NCI-H774 (cell line): ENCODE data around the gene KLHL11.
"Not testable (repeated sequence)": the region's sequence is repeated elsewhere in the genome, so short reads cannot be mapped to it uniquely, and the experiment has no call there.

ENCODE experiments used
- DNase-seq: peaks from one replicate; lab custom pipeline; 2025; lab: John Stamatoyannopoulos, UW

Gene KLHL11

GRCh38 chr17:41837761-41838538, 27.3 kb downstream of the KLHL11 start, which contains the start of gene KLHL10:
TSS of gene KLHL10 (plus strand) at chr17:41837825. CDS start at chr17:41837933, 108 bp downstream.
- no peak for DNase-seq

DNA sequence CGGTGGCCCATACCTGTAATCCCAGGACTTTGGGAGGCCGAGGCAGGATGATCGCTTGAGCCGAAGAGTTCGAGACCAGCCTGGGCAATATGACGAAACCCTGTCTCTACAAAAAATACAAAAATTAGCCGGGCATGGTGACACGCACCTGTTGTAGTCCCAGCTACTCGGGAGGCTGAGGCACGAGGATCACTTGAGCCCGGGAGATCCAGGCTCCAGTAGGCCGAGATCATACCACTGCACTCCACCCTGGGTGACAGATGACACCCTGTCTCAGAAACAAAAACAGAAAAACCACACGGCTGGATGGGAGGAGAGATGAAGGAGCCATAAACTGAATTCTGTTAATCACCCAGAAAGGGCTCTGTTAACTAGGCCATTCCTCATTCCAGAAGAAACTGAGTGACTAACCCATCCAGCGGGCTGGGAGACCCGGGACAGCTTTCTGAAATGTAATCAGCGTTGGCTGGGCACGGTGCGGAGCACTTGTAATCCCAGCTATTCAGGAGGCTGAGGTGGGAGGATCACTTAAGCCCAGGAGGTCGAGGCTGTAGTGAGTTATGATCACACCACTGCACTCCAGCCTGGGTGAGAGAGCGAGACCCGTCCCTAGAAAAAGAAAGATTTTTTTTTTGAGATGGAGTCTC, 28.6 kb downstream of the KLHL11 start:
- DNase-seq = no peak

DNA sequence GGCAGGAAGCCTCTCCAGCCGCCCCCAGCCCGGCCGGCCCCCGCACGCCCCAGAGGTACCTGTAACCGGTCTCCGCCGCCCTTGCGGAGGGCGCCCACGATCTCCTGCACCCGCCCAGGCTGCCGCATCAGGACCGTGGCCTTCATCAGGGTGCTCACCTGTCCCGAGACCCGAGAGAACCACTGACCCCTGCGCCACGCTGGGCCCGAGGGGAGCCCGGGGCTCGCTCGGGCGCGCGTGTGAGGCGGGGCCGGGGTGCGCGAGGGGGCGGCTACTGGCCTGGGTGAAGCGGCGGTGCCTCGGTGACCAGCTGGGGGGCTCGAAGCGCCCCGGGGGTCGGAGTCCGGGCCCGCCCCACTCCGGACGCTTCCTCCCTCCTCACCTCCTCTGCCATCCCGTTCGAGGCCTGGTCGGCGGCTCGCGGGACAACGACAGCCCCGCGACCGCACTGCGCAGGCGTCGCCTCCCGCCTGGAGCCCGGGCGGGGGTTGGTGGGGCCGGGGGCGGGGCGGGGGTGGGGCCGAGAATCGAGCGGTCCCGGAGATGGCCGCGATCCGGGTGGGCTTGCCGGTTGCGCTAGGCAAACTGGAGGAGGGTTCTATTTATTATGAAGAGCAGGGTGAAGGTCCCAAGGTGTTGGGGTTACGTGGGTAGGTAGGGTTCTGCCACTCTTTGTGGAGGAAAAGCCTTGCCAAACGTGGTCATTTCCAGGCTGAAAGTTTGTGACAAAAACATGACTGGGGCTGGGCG, 29.2 kb downstream of the KLHL11 start, which contains the start of gene NT5C3B:
Gene NT5C3B (minus strand): TSS at position 433 of the 750 bp plus-strand sequence. CDS start 39 bp downstream, at position 394.
- DNase-seq = peak; percentile 59

- DNase-seq = no peak
Observed at GRCh38 chr17:41835214-41835799, 29.9 kb downstream of the KLHL11 start.

DNA sequence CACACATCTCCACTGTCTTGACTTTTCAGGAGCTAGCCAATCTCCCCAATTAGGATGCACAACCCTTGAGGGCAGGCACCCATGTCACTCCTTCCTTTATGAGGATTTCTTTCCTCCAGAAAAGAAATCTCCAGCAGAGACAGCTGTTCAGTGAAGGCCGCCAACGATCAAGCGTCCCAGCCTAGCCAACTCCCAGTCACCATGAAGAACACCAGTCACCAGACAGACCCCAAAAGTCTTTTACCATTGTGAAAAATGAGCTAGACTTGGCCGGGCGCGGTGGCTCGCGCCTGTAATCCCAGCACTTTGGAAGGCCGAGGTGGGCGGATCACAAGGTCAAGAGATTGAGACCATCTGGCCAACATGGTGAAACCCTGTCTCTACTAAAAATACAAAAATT, 35.3 kb downstream of the KLHL11 start:
- not testable (repeated sequence) for DNase-seq

GRCh38 chr17:41825175-41825845, 39.9 kb downstream of the KLHL11 start:
- no peak for DNase-seq

- no peak for DNase-seq
Observed at GRCh38 chr17:41824086-41824485, 41.1 kb downstream of the KLHL11 start.

DNA sequence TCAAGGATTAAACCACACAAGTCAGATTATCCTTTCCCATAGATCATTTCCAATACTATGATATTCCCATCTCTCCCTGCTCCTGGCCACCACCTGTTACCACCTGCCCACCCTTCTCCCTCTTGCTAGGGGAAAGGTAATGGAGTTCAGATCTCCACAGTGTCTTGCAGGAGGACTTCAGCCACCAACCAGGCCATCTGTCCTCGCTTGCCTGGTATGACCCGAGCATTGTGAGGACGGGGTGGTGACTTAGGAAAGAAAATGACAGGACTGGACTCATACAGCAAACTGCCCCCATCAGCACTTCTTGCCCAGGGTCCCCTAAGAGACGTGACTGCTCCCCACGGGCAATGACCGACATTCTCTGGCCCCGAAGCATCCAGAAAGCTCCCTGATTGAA, 41.6 kb downstream of the KLHL11 start:
- no peak for DNase-seq

DNA sequence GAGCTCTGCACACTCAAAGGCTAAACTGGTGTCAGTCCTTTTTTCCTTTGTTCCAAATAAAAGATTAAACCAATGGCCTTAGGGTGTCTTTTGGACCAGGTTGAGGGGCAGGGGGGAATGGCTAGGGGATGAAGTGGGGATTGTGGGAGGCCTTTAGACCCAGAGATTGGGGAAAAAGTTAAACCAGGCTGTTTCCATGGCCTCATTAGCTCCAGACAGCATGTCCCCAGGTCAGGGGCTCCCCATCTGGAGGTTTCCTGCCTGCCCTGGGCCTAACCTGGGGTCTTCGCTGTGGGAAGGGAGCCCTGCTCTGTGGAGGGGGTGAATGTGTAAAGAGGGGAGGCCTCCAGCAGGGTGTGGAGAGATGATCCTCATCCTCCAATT, 42.1 kb downstream of the KLHL11 start:
- DNase-seq = no peak

DNA sequence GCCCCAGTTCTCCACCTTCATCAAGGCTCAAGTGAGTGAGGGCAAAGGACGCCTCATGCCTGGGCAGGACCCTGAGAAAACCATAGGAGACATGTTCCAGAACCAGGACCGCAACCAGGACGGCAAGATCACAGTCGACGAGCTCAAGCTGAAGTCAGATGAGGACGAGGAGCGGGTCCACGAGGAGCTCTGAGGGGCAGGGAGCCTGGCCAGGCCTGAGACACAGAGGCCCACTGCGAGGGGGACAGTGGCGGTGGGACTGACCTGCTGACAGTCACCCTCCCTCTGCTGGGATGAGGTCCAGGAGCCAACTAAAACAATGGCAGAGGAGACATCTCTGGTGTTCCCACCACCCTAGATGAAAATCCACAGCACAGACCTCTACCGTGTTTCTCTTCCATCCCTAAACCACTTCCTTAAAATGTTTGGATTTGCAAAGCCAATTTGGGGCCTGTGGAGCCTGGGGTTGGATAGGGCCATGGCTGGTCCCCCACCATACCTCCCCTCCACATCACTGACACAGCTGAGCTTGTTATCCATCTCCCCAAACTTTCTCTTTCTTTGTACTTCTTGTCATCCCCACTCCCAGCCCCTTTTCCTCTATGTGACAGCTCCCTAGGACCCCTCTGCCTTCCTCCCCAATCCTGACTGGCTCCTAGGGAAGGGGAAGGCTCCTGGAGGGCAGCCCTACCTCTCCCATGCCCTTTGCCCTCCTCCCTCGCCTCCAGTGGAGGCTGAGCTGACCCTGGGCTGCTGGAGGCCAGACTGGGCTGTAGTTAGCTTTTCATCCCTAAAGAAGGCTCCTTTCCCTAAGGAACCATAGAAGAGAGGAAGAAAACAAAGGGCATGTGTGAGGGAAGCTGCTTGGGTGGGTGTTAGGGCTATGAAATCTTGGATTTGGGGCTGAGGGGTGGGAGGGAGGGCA, 42.7 kb downstream of the KLHL11 start:
- no peak for DNase-seq

- no peak for DNase-seq
Observed at GRCh38 chr17:41821776-41822175, 43.4 kb downstream of the KLHL11 start.

DNA sequence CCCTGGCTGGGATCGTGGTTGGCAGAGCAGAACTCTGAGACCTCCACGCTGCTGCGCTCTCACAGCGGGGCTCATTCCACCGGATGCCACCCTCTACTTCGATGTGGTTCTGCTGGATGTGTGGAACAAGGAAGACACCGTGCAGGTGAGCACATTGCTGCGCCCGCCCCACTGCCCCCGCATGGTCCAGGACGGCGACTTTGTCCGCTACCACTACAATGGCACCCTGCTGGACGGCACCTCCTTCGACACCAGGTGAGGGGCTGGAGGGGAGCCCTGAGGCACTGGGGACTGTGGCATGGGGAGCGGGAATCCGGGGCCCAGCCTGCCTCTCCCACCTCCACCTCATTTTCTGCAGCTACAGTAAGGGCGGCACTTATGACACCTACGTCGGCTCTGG, 47.2 kb downstream of the KLHL11 start:
- no peak for DNase-seq

GRCh38 chr17:41816637-41817320, 48.4 kb downstream of the KLHL11 start:
- no peak for DNase-seq

DNA sequence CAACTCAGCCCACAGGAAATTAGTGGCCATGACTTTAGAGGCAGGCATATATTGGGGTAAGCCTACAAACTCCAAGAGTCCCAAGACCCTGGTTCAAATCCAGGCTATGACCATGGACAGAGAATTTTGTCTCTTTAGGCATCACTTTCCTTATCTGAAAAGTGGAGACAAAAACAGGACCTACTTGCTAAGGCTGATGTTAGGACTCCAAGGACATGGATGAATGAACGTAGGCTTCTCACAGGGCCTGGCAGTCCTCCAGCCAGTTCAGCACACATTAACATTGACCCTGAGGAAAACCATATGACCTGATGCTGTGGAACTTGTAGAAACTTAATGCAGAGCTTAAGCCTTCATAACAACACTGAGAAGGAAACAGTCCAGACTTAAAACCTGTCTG, 51.0 kb downstream of the KLHL11 start:
- no peak for DNase-seq

GRCh38 chr17:41813699-41814124, 51.5 kb downstream of the KLHL11 start:
- DNase-seq = no peak

DNA sequence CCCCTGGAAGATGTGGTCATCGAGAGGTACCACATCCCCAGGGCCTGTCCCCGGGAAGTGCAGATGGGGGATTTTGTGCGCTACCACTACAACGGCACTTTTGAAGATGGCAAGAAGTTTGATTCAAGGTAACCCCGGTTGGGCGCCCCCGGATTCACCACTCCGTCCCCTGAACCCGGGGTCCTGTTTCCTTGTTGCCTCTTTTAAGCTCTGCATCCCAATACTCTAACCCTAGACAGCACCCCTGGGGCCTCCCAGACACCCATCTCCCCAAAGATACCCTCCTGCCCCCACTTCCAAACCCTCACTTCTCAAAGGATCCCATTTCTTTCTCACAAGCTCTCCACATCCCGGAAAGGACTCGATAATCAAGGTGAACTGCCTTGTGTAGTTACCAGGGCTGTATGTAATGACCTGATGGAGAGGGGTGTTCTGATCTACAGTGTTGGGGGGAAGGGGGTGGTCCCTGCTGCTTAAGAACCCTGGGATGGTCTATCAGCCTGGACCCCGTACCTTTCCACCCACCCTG, 52.0 kb downstream of the KLHL11 start:
- DNase-seq = no peak

DNA sequence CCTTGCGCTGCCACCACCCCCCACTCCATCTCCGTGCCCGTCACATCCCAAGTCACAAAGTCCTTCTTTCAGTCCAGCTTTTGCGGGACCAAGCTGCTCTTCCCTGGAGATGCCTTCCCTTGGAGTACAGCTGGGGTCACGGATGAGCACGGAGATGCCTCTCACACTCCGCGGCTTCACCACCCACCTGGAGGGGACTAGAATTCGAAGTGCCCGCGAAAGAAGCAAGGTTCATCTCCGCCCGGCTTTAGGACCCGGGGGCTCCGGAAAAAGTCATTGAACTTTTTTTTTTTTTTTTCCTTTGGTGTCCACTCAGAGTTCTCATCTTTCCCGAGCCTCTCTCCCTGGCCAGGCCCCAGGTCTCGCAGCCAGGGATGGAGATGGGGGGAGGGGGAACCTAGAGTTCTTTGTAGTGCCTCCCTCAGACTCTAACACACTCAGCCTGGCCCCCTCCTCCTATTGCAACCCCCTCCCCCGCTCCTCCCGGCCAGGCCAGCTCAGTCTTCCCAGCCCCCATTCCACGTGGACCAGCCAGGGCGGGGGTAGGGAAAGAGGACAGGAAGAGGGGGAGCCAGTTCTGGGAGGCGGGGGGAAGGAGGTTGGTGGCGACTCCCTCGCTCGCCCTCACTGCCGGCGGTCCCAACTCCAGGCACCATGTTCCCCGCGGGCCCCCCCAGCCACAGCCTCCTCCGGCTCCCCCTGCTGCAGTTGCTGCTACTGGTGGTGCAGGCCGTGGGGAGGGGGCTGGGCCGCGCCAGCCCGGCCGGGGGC, 52.7 kb downstream of the KLHL11 start, which contains the start of gene FKBP10:
Gene FKBP10 (plus strand): TSS at position 624 of the 771 bp plus-strand sequence. CDS start 31 bp downstream, at position 655.
- peak; percentile 59 for DNase-seq

DNA sequence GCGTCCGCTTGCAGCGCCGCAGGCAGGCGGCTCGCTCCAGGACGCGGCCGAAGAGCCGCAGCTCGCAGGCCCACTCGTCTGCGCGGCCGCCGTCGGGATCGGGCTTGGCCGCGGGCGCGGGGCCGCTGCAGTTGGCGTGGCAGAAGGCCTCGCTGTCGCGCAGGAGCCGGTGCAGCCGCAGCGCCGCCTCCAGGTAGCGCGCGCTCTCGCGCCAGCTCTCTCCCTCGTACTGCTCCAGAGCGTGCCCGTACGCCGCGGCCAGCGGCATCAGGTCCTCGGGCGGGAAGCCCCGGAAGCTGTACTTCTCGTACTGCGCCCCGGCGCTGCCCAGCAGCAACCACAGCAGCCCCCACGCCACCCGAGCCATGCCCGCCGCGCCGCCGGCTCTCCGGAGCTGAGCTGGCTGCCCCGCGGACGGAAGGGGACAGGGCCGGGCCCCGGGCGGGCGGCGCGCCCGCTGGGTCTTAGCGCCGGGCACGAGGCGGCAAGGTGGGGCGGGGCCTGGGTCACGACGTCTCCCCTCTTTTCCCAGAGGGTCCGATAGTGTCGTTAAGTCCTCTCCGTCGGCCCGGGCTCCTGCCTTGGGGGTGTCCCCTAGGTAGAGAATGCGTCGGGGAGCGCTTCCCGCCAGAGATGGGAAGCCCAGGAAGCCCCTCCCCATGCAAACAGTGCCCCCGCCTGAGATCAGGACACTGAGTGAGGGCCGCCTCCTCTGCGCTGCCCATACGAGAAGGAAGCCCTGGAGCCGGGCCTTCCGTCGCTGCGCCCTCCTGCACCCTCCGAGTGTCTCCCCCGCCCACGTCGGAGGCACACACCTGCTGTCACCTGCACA, 53.5 kb downstream of the KLHL11 start, which contains the start of gene P3H4:
Gene P3H4 (minus strand): TSS at position 401 of the 832 bp plus-strand sequence. CDS start 34 bp downstream, at position 367.
- DNase-seq = peak; percentile 74
